ENCODE results near the gene MCAM. TPM values are rescaled to one million over a fixed set of nuclear protein-coding genes. Genes with fewer than 3 reads are reported as not detected.

Gene MCAM
- total and polyA plus RNA-seq, 12 donors = 35.8 to 136 (median 96.8) TPM

DNA sequence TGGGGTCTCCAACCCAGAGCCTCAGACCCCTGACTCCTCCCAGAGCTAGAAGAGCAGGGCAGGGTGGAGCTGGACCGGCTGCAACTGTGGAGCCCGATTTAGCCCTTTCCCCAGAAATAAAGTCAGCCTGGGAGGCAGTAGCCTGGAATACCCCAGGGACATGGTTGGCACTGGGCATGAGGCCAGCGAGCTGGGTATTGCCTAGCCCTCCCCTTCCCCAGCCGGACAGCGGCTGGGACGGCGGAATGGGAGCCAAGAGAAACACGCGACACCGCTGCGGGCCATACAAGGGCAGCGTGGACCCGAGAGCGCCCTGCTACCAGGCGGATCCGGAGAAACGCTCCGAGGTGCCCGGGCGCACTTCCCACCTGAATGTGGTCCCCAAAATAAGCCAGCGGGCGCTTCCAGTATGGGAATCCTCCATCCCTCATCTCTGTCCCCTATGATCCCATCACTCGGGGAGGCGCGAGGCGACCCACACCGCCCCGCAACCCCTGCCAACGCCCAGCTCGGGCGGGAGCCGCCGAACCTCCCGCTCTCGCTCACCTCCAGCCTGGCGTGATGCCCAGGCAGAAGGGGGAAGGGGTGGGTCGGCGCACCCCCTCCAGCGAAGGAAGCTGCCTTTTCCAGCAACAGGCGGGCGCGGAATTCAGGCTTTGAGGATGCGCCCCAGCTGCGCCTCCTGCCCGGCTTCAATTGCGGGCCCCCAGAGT, 758 bp downstream of the MCAM start:
- 1% methylated on average over 43 to 46 of the region's 46 CpGs for WGBS, 2 donors
- peaks cover 0 to 42% (median 26%) of the 10 kb centered on the region in 9 donors for H3K36me3 ChIP-seq
- peak overlapping the region; percentile 82 to 99 (median 92) for H3K27ac ChIP-seq
- intact Hi-C loops (cut with DNase I) = loop anchor here in 2 of 10 donors (5.0 to 10.0 kb wide), 2 partner anchors 109 to 221 kb away; partner anchors contain the start of gene CBL (in 1 of the 2)
- TF ChIP-seq, protein P1, sequence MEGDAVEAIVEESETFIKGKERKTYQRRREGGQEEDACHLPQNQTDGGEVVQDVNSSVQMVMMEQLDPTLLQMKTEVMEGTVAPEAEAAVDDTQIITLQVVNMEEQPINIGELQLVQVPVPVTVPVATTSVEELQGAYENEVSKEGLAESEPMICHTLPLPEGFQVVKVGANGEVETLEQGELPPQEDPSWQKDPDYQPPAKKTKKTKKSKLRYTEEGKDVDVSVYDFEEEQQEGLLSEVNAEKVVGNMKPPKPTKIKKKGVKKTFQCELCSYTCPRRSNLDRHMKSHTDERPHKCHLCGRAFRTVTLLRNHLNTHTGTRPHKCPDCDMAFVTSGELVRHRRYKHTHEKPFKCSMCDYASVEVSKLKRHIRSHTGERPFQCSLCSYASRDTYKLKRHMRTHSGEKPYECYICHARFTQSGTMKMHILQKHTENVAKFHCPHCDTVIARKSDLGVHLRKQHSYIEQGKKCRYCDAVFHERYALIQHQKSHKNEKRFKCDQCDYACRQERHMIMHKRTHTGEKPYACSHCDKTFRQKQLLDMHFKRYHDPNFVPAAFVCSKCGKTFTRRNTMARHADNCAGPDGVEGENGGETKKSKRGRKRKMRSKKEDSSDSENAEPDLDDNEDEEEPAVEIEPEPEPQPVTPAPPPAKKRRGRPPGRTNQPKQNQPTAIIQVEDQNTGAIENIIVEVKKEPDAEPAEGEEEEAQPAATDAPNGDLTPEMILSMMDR (IDR thresholded peaks at IDR 0.05) = no peak
- H3K4me1 ChIP-seq = peaks cover 11 to 82% (median 55%) of the 10 kb centered on the region in 9 donors
- peak; percentile 65 to 72 for DNase-seq
- peak overlapping the region; percentile 53 to 94 (median 80) for H3K4me3 ChIP-seq
- peaks cover 0 to 66% (median 0%) of the 10 kb centered on the region in 7 donors for H3K27me3 ChIP-seq
- peak; percentile 3 to 52 (median 30) for ATAC-seq
- no peaks in the 10 kb centered on the region for H3K9me3 ChIP-seq

DNA sequence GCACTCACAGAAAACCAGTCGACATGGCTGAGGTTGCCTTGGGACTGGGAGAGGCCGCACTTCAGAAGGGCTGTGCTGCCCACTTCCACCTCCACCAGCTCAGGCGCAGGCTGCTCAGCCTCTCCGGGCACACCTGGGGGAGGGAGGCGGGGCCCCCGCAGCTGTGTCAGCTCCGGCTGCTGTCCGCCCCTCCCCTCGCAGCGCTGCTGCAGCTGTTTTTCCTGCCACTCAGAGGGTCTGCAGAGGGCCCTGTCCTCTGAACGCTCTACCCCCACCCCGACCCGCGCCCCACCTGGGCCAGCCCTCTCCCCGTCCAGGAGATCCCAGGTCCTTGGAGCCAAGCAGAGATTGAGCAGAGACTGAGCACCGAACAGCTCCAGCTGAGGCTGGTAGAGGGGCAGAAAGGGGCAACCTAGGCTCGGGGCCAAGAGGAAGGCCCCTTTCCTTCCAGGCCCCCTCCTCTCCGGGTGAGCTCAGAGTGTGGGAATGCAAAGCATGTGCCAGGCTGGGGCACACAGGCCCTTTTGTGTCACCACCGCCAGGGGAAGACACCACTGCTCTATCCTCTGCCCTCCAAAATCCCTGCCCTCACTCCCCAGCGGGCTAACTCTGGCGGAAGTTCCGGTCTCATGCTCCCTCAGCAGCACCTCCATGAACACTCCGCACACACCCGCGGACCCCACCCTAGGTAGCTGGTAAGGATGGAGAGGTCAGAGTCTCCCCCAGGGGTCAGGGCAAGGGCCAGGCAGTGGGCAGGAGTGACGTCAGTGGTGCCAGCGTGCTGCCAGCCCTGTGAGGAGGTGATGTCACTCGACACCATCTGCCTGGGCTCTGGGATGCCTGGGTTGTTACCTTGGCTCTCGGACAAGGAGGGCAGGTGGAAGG, 1.6 kb downstream of the MCAM start:
- peaks cover 0 to 50% (median 33%) of the 10 kb centered on the region in 9 donors for H3K36me3 ChIP-seq
- H3K4me3 ChIP-seq = peak overlapping the region; percentile 53 to 94 (median 80)
- H3K27ac ChIP-seq = peak overlapping the region; percentile 82 to 99 (median 92)
- DNase-seq (peak; percentile 32 to 53), ATAC-seq (peak; percentile 9 to 56 (median 30))
- intact Hi-C loops (cut with DNase I) = loop anchor here in 2 of 10 donors (5.0 to 10.0 kb wide), 2 partner anchors 108 to 221 kb away; partner anchors contain the start of gene CBL (in 1 of the 2)
- WGBS, 2 donors = 16% methylated on average over 29 of the region's 29 CpGs
- peaks cover 0 to 58% (median 0%) of the 10 kb centered on the region in 7 donors for H3K27me3 ChIP-seq
- TF ChIP-seq, protein P1 (IDR thresholded peaks at IDR 0.05) = peak in 2 of 9 donors; percentile 23 to 38
- peaks cover 11 to 80% (median 51%) of the 10 kb centered on the region in 9 donors for H3K4me1 ChIP-seq
- no peaks in the 10 kb centered on the region for H3K9me3 ChIP-seq

DNA sequence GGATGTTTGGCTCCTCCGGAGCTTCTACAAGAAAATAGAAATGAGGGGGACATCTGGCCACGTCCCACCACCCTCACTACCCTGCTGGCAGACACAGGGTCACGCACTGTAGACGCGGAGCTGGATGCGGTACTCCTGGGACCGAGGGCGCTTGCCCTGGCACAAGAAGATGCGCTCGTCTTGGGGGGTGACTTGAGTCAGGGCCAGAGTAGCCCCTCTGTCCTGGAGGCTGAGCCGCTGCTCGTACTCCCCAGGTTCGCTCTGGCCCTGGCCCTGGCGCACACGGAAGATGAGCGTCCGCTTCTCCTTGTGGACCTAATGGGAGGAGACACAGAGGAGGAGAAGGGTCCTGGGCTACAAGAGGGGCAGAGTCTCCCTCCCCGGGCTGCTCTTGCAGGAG, 2.2 kb downstream of the MCAM start:
- no peak for DNase-seq
- WGBS, 2 donors = 77 to 81% methylated on average over 18 of the region's 18 CpGs
- H3K36me3 ChIP-seq = peaks cover 0 to 56% (median 40%) of the 10 kb centered on the region in 9 donors

More for the DNA sequence above, 2.2 kb downstream of the MCAM start:
- intact Hi-C loops (cut with DNase I) = loop anchor here in 2 of 10 donors (5.0 to 10.0 kb wide), 2 partner anchors 107 to 220 kb away; partner anchors contain the start of gene CBL (in 1 of the 2)
- peaks cover 11 to 73% (median 48%) of the 10 kb centered on the region in 9 donors for H3K4me1 ChIP-seq
- no peaks in the 10 kb centered on the region for H3K9me3 ChIP-seq
- no peak for ATAC-seq
- peak overlapping the region in 9 of 10 donors; percentile 53 to 94 (median 84) for H3K4me3 ChIP-seq
- H3K27ac ChIP-seq = peak overlapping the region in 9 of 10 donors; percentile 85 to 99 (median 92)
- peaks cover 0 to 52% (median 0%) of the 10 kb centered on the region in 7 donors for H3K27me3 ChIP-seq
- TF ChIP-seq, protein P1 (IDR thresholded peaks at IDR 0.05) = no peak
